ENCODE results near the gene DDOST. TPM values are rescaled to one million over a fixed set of nuclear protein-coding genes. Genes with fewer than 3 reads are reported as not detected.
"Not testable (repeated sequence)": the region's sequence is repeated elsewhere in the genome, so short reads cannot be mapped to it uniquely, and the experiment has no call there.

Gene DDOST
- total RNA-seq, 1 experiment from 2014 or later, result 276 TPM

DNA sequence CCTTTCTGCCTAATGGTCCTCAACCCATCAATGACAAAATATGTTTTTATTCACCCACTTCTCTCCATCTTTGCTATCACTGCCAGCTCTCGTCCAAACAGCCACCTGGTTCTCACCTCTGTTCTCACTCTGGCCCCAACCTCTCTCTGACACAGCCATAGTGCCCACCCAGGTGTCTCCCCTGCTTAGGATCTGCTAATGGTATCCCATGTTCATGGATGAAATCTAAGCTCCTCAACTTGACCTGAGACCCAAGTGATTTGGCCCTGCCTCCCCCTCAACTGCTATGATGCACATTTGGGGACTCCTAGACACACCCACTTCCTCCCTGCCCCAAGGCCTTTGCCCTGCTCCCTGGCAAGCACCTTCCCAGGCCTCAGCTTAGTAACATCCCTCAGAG is 30.7 kb upstream of the DDOST start:
- DNase-seq (ENCODE audit: low spot score), result no peak

DNA sequence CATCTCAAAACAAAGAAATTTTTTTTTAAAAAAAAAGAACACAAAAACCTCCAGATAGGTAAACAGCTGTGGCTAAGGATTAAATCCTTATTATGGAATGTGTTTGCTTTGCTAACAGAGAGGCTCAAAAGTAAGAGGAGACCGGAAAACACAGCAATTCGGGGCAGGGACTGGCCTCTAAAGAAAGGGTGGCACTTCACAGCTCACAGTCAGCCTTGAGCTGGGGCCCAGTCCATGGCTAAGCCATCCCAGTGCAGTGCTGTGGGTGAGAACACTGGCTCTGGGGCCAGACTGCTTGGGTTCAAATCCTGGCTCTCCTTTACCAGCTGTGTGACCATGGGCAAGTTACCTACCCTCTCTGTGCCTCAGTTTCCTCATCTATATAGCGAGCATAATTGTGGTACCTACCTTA is 28.5 kb upstream of the DDOST start:
- no peak for DNase-seq (ENCODE audit: low spot score)

GRCh38 chr1:20686883-20687725 is 25.9 kb upstream of the DDOST start:
- no peak for DNase-seq (ENCODE audit: low spot score)

- no peak for DNase-seq (ENCODE audit: low spot score)
Measured at GRCh38 chr1:20685741-20686140, 24.6 kb upstream of the DDOST start.

DNA sequence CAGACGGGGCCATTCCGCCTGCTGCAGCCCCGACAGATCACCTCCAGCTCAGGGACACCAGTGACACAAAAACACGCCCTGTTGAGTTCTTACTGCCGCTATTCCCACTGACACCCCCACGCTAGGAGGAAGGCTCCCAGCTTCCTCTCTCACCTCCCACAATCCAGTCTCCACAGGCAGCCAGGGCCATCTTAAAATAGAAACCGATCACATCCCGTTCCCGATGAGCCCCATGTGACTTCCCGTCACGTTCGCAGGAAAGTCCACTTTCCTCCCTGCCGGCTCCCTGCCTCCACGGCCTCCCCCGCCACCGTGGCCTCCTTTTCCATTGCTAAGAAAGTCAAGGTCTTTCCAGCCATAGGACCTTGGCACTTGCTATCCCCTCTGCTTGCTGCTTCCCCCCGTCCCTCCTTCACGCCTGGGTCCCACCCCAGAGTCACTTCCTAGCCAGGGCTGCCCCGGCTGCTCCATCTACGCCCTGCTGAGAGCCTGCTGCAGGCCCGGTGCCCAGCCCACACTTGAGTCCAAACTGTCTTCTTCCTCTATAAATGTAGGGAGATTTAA is 24.0 kb upstream of the DDOST start:
- DNase-seq (ENCODE audit: low spot score), result no peak

- no peak for DNase-seq (ENCODE audit: low spot score)
Measured at GRCh38 chr1:20684651-20685050, 23.5 kb upstream of the DDOST start.

- no peak for DNase-seq (ENCODE audit: low spot score)
Measured at GRCh38 chr1:20684050-20684620, 23.0 kb upstream of the DDOST start.

- no peak for DNase-seq (ENCODE audit: low spot score)
Measured at GRCh38 chr1:20683614-20684013, 22.4 kb upstream of the DDOST start.

- no peak for DNase-seq (ENCODE audit: low spot score)
Measured at GRCh38 chr1:20682571-20683236, 21.5 kb upstream of the DDOST start.

GRCh38 chr1:20681999-20682398 is 20.8 kb upstream of the DDOST start:
- no peak for DNase-seq (ENCODE audit: low spot score)

DNA sequence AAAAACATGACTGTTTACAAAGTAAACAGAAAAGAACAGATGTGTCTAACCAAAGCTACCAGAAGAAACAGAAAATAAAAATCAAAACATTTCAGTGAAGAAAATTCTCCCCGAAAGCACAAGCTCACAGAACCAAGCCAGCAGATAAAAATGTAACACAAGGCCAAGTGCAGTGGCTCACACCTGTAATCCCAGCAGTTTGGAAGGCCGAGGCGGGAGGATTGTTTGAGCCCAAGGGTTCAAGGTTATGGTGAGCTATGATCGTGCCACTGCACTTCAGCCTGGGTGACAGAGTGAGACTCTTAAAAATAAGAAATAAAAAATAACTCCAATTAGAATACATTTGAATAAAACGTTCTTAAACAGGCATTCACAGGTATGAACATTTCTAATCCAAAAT is 19.1 kb upstream of the DDOST start:
- no peak for DNase-seq (ENCODE audit: low spot score)

DNA sequence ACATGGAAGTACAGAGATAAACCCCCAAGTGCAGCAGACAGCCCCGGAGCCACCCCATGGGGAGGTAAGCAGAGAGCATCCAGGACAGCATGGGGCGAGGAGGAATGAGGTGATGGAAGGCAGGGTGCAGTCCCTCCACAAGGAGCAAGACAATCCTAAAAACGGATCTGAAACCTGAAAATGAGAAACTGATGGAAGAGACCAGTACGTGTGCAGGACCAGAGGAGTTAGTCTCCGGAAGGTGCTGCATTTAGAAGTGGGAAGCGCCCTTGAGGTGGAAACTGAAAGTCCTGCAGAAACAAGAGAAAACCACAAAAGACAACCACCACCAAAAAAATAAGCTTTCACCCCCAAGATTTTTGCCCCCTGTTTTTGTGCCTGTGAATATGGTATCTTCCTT is 17.4 kb upstream of the DDOST start:
- no peak for DNase-seq (ENCODE audit: low spot score)

DNA sequence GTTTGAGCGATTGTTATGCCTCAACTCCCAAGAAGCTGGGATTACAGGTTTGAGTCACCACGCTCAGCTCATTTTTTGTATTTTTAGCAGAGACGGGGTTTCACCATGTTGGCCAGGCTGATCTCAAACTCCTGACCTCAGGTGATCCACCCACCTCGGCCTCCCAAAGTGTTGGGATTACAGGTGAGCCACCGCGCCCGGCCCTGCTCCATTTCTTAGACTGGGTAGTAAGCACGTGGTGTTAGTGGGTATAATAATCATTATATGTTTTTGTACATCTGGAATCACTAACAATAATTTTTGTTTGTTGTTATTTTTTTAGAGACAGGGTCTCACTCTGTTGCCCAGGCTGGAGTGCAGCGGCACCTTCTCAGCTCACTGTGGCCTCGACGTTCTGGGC is 12.5 kb upstream of the DDOST start:
- not testable (repeated sequence) for DNase-seq (ENCODE audit: low spot score)

DNA sequence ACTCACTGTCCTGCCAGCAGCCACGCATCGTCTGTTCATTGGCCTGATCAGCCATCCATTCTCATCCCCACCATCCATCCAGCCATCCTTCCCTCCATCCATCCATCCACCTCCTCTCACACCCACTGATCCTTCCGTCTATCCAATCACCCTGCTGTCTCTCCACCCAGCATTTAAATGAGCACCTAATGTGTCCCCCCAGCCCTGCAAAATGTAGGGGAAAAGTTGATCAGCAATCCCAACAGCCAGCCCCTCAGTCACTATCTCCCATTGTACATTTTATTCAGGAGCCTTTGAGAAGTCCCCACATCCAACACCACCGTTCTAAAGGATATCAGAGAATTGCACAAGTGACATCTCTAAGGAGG is 11.1 kb upstream of the DDOST start:
- DNase-seq (ENCODE audit: low spot score), result no peak

DNA sequence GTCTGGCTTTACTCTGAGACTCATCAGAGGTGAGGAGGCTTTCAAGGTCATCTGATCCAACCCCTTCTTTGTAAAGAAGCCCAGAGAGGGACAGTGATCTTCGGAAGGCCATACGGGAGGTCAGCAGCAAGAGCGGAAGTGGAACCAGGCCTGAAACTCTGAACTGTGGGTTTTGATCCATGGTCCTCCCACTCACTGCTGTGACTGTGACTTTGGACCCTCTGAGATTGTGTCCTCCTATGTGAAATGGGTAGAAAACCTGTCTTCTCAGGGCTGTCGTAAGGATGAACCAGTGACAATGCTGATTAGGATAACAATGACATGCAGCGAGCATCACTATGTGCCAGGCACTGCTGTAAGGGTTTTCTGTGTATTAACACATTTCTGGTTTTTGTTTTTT is 9.8 kb upstream of the DDOST start:
- DNase-seq (ENCODE audit: low spot score), result no peak

DNA sequence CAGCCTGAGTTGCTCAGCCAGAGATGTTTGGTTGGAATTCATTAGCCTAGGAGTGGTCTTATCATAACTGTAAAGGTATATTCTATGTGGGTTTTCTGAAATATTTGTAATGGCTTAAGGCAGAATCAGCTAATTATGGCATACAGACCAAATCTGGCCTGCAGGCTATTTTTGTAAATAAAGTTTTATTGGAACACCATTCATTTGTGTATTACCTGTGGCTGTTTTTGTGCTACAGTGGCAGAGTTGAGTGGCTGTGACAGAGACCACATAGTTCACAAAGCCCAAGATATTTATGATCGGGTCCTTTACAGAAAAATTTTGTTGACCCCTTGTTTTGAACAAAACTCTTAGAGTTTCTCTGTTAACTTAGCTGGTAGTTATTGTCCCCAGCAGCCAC is 7.4 kb upstream of the DDOST start:
- DNase-seq (ENCODE audit: low spot score), result no peak

DNA sequence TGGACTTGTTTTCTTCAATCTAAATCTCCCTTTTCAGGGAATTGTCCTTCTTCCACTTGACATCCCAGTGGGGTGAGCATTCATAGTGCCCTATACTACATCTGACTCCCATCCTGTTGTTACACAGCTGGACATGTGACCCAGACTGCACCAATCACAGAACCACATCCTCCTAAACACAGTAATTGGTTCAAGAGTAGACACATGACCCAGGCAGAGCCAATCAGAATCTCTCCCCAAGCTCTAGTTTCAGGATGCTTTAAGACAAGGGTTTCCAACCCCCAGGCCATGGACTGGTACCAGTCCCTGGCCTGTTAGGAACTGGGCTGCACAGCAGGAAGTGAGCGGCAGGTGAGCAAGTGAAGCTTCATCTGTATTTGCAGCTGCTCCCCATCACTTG is 5.6 kb upstream of the DDOST start:
- peak; percentile 16 for DNase-seq (ENCODE audit: low spot score)

DNA sequence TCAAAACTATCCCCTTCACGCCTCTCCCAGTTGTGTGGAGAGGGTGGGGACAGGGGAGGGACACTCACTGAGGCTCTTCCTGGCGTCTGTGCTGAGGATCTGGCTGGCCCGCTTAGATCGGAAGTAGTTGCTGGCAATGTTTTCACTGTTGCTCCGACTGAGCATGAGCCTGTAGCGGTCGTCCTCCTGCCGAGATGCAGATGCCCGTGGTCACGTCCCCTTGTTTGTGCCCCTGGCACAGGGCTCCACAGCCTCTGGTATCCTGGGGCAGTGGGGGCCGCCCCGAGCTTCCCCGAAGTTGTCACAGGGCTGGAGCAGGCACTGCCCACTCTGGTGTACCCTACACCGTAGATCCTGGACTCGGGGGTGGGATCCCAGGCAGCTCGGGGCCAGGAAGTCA is 5.0 kb upstream of the DDOST start:
- no peak for DNase-seq (ENCODE audit: low spot score)

GRCh38 chr1:20665726-20666125 is 4.6 kb upstream of the DDOST start:
- no peak for DNase-seq (ENCODE audit: low spot score)

DNA sequence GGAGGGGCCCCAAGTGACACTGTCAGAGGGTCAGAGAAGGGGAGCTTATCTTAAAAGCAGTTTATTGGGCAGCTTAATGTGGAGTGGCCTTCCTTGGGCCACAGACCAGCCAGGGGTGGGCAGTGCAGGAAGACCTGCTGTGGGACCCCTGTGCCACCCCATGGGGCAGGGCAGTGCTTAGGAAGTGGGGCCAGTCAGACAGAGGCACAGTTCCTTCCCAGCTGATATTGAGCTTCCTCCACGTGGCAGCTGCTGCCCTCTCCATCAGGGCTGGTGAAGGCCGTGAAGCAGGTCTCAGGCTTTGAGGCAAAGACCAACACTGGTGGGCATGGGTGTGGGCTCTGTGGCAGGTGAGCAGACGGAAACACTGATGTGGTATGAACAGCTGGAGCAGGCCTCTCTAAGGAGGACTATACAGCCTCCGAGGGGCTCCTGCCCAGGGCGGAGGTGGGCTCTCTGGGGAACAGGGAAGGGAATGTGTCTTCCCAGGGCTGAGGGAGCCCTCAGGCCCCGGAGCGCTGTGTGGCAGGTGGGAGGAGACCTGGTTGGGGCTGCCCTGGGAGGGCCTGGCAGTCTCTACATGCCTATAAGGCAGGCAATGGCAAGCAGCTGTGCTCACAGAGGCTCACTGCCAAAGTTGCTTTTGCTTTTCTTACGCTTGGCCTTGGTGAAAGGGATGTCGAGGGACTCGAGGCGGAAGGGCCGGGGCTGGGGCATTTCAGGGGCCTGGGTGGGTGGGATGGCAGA is 3.0 kb upstream of the DDOST start:
- DNase-seq (ENCODE audit: low spot score), result no peak

- no peak for DNase-seq (ENCODE audit: low spot score)
Measured at GRCh38 chr1:20663365-20663764, 2.2 kb upstream of the DDOST start.

DNA sequence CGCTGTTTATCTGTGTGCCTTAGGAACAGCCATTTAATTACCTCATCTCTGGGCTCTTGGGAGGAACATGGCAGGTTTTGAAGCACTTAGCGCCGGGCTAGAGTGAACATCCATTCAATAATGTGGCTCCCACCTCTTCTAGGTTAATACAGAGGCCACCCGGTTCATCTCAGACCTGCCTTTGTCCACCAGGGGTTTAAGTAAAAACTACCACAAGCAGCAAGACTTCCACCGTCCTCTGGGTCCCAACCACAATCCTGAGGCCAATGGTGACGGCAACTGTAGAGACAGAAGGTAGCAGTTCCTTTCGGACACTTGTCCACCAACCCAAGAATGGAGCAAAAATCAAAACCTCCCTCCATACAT is 924 bp upstream of the DDOST start:
- DNase-seq (ENCODE audit: low spot score), result no peak

Measured in HT-29 (cell line).